AG09309 (cell line): Measurements from ENCODE around the gene SMOC2.

Source experiments
- DNase-seq: peaks from one replicate; pipeline ENCODE4 v3.0.0-alpha.2; 2010; ENCODE audit warnings: low read depth
- H3K4me3 ChIP-seq: 2 replicates; pipeline ENCODE4 v1.5.1; 2011; ENCODE audit warnings: mild to moderate bottlenecking, low read depth, low read length, moderate library complexity; ENCODE audit not compliant: control insufficient read depth
- CTCF ChIP-seq: IDR thresholded peaks from 2 replicates; pipeline ENCODE4 v1.5.1; 2011; ENCODE audit warnings: mild to moderate bottlenecking, low read depth, low read length, inconsistent platforms; ENCODE audit not compliant: insufficient read depth, control insufficient read depth; ENCODE audit errors: missing control alignments

The SMOC2 gene

DNA sequence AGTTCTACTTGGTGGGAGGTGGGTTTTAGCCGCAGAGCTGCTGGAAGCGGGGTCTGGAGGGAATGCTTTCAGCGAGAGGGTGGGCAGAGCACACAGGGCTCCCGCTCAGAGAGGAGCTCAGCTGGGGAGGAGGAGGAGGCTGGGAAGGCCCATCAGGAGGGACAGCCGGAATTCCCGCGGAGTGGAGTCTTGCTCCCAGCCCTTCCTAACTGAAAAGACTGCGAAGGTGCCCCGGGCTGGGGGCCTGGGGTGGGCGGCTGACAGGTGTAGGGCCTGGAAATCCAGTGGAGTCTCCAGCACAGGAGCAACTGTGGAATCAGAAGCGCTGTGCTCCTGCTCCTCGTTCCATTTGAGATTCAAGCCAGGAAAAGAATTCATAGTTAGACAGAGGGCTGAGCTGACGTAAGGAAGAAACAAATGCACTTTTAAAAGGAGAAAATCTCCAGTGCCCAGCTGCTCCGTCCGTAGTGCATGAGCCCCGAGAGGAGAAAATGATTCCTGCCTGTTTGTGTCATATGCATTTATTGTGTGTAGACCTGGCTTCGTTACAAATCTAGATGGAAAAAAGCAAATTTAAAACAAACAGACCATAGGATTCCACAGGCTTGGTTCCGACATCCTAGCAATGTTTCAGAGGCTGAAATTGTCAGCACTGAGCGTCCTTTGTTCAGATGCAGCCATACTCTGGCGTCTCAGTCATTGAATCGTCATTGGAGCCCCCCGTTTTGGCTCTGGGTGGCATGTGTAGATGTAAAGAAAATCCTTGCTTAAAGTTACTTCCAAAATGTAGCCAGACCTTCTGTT, 197.7 kb downstream of the SMOC2 start:
- DNase-seq: no peak
- H3K4me3 ChIP-seq: no peak overlapping the region
- no peak for TF ChIP-seq CTCF

- no peak for TF ChIP-seq CTCF
- no peak for DNase-seq
- no peak overlapping the region for H3K4me3 ChIP-seq
These were observed 199.2 kb downstream of the SMOC2 start for GRCh38 chr6:168640181-168640580.

- H3K4me3 ChIP-seq: no peak overlapping the region
- no peak for DNase-seq
- no peak for TF ChIP-seq CTCF
These were observed 199.8 kb downstream of the SMOC2 start for GRCh38 chr6:168640768-168641167.

DNA sequence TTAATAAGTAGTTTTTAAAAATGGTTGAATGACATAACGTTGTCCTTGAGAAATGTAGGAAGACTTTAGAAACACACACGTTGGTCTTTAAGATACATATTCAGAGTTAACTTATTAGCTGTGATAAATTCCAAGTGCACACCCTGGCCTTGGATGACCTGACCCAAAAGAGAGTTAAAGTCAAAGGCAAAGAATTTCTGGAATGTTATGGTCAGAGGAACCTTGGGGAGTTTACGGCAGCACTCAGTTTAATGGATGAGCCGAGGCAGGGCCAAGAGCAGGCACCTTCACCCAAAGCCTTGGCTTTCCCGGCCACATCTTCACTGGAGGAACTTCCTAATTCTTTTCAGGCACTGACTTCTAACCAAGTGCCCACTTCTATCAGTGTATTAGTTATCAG, 200.5 kb downstream of the SMOC2 start:
- TF ChIP-seq CTCF: no peak

GRCh38 chr6:168643401-168643800, 202.4 kb downstream of the SMOC2 start:
- no peak overlapping the region for H3K4me3 ChIP-seq
- TF ChIP-seq CTCF: no peak
- no peak for DNase-seq

More for the DNA sequence above, 200.5 kb downstream of the SMOC2 start:
- no peak overlapping the region for H3K4me3 ChIP-seq
- no peak for DNase-seq

- no peak for TF ChIP-seq CTCF
- H3K4me3 ChIP-seq: no peak overlapping the region
- no peak for DNase-seq
These were observed 204.3 kb downstream of the SMOC2 start for GRCh38 chr6:168645326-168645725.
